Sigmoid colon (tissue), 7 donors: ENCODE measurements around the gene HRH4. TPM values are rescaled to one million over a fixed set of nuclear protein-coding genes. Genes with fewer than 3 reads are reported as not detected.

ENCODE experiments used
- DNase-seq: peaks from one replicate; pipeline ENCODE4 v3.0.0-alpha.2; 2019
- H3K27ac ChIP-seq, 4 donors: fragments of 200-600 bp; sonication (generic); one replicate each; pipeline ENCODE4 v1.5.1; 2016 to 2019; ENCODE audit warnings: mild to moderate bottlenecking in 1 of 4
- H3K27me3 ChIP-seq, 3 donors: fragments of 200-600 bp; sonication (generic); one replicate each; pipeline ENCODE4 v1.5.1; 2019; ENCODE audit warnings: mild to moderate bottlenecking in 1 of 3
- H3K36me3 ChIP-seq, 4 donors: fragments of 200-600 bp; sonication (generic); one replicate each; pipeline ENCODE4 v1.5.1; 2016 to 2019
- H3K4me1 ChIP-seq, 4 donors: fragments of 200-600 bp; sonication (generic); one replicate each; pipeline ENCODE4 v1.5.1; 2017 to 2019
- H3K4me3 ChIP-seq, 4 donors: fragments of 200-600 bp; sonication (generic); one replicate each; pipeline ENCODE4 v1.5.1; 2017 to 2019; ENCODE audit warnings: mild to moderate bottlenecking in 2 of 4, moderate library complexity in 1 of 4
- H3K9me3 ChIP-seq, 4 donors: fragments of 200-600 bp in 3 of 4; sonication (generic) in 3 of 4; one replicate each; pipeline versions ENCODE4 v1.5.1 to v1.6.1; 2013 to 2019
- EP300 ChIP-seq, 4 donors: sonication (generic); formaldehyde crosslinking; IDR thresholded peaks; one replicate each; pipeline ENCODE4 v1.6.1; 2017; ENCODE audit warnings: antibody characterized with exemption in 4 of 4
- POLR2A ChIP-seq, 2 donors: fragments of 450-650 bp; IDR thresholded peaks; one replicate each; pipeline ENCODE4 v1.6.1; 2016; ENCODE audit warnings: antibody characterized with exemption in 2 of 2, mild to moderate bottlenecking in 2 of 2, moderate library complexity in 2 of 2
- POLR2AphosphoS5 ChIP-seq, 4 donors: sonication (generic); formaldehyde crosslinking; IDR thresholded peaks; one replicate each; pipeline ENCODE4 v1.6.1; 2017; ENCODE audit warnings: antibody characterized with exemption in 4 of 4
- WGBS, 2 donors: extraction: QIAGEN DNeasy Blood & Tissue Kit; methylation state at CpG; one replicate each; pipeline ENCODE4 v1.1.7; 2013; 5-methylcytosine and 5-hydroxymethylcytosine counted together
- intact Hi-C: fragments of 100-400 bp; cut with DNase I; formaldehyde crosslinking; loops from one replicate; pipeline ENCODE4 v1.15.1; 2023
- polyA plus RNA-seq, 3 donors: library from polyadenylated mRNA; stranded (reverse); fragments of 200-250 nt; gene quantifications; one replicate each; pipeline ENCODE4 v1.2.3, GENCODE V29; 2013
- total RNA-seq, 4 donors: library from RNA; depleted of rRNA; stranded (reverse); fragments of >200 nt; gene quantifications; one replicate each; pipeline ENCODE4 v1.1.0, GENCODE V29; 2016
- TF ChIP-seq, protein P1 (sequence below), 4 experiments: fragments of 450-650 bp in 3 of 4; fragments of 200-600 bp in 1 of 4; IDR thresholded peaks; one replicate each; pipeline ENCODE4 v1.5.1; 2016 to 2019; ENCODE audit warnings: antibody characterized with exemption in 4 of 4, mild to moderate bottlenecking in 3 of 4, moderate library complexity in 2 of 4
- donor health status: healthy with polysubstance abuse.
- donor health status: Bipolar disorder and iron deficiency.
- donor health status: healthy.

The HRH4 gene
- total and polyA plus RNA-seq, 7 donors: under 0.01 to 0.01 TPM; not detected in 5

DNA sequence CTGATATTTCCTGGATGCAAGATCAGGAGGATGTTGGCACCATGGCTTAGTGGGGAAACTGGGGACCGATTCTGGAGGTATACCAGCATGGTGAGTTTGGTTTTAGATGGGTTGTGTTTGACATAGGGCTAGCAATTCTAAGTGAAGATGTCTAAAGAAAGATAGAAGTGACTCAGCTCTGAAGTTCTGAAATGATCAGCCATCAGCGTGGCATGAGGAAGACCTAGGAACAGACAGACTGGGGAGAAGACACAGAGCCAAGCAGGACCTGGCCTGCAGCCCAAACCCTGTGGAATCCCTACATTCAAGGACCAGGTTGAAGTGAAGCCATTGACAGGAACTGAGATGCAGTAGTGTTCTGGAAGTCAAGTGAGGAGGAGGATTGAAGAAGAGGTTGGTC, 39.8 kb downstream of the HRH4 start:
- WGBS, 2 donors: 82 to 90% methylated on average over 2 of the region's 2 CpGs
- Histone ChIP-seq H3K36me3 (no peaks in the 10 kb centered on the region), H3K4me1 (no peaks in the 10 kb centered on the region), H3K27ac (no peak overlapping the region), H3K9me3 (no peaks in the 10 kb centered on the region), H3K27me3 (no peaks in the 10 kb centered on the region), H3K4me3 (no peak overlapping the region)
- no peak for DNase-seq
- no peak for TF ChIP-seq POLR2A (IDR thresholded peaks at IDR 0.05)
- no peak for TF ChIP-seq POLR2AphosphoS5 (IDR thresholded peaks at IDR 0.05)
- TF ChIP-seq, protein P1, sequence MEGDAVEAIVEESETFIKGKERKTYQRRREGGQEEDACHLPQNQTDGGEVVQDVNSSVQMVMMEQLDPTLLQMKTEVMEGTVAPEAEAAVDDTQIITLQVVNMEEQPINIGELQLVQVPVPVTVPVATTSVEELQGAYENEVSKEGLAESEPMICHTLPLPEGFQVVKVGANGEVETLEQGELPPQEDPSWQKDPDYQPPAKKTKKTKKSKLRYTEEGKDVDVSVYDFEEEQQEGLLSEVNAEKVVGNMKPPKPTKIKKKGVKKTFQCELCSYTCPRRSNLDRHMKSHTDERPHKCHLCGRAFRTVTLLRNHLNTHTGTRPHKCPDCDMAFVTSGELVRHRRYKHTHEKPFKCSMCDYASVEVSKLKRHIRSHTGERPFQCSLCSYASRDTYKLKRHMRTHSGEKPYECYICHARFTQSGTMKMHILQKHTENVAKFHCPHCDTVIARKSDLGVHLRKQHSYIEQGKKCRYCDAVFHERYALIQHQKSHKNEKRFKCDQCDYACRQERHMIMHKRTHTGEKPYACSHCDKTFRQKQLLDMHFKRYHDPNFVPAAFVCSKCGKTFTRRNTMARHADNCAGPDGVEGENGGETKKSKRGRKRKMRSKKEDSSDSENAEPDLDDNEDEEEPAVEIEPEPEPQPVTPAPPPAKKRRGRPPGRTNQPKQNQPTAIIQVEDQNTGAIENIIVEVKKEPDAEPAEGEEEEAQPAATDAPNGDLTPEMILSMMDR (IDR thresholded peaks at IDR 0.05): no peak
- no peak for TF ChIP-seq EP300 (IDR thresholded peaks at IDR 0.05)
- intact Hi-C loops: no loop called here

DNA sequence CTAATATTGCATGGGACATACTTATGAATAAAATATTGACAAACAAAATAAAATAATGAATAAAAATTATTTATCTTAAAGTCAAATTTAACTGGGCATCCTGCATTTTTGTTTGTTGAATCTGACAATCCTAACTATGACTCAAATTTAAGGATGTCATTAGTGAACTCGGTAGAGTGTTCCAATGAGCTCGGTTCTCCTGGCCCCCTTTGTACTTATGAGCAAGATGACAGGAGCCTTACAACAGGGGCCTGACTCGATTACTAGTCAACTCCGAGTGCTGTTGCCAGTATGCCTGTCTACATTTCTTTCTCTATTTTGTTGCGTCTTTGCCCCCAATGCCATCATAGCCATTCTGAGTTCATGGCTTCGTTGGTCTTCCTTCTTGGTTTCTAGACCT, 40.3 kb downstream of the HRH4 start:
- WGBS, 2 donors: 86 to 92% methylated on average over 6 of the region's 6 CpGs
- H3K4me3 ChIP-seq: no peak overlapping the region

DNA sequence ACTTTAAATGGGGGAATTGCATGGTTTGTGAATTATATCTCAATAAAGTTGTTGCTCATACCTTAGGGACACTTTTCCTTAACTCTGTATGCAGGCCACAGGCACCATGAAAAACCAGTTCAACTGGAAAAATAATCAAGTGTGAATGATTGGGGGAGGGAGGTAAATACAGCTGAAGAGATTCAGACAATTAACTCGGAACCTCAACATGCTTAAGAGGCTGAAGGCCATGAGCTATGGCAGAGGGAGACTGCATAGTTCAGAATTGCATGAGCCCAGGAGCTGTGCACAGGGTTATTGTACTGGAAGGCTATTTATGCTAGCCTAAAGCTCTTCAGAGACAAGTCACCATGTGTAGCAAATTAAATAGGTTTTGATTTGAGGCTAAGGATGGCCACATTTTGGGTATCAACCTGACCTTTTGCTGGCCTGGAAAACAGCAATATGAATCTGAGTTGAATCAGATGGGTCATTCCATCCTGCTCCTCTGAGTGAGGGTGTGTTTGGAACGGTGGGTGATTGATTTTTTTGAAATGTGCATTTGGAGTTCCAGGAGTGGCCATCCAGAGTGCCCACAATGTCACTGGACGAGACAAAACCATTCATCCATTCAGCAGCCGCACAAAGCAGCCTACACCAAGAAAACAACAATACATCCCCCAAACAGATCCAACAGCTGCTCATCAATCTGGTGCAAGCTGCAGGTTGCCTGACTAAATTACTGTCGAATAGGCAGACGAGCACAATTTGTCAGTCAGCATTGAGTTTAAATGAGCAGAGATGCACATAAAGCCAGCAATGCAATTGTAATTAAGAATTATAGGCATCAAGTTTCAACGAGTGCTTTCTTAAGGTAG, 42.5 kb downstream of the HRH4 start:
- H3K4me1 ChIP-seq: no peaks in the 10 kb centered on the region
- H3K36me3 ChIP-seq: no peaks in the 10 kb centered on the region
- intact Hi-C loops: no loop called here
- no peaks in the 10 kb centered on the region for H3K9me3 ChIP-seq
- no peaks in the 10 kb centered on the region for H3K27me3 ChIP-seq
- WGBS, 2 donors: 80 to 85% methylated on average over 7 of the region's 7 CpGs
- H3K27ac ChIP-seq: no peak overlapping the region
- TF ChIP-seq EP300 (IDR thresholded peaks at IDR 0.05) (no peak), POLR2A (IDR thresholded peaks at IDR 0.05) (no peak), POLR2AphosphoS5 (IDR thresholded peaks at IDR 0.05) (no peak)
- TF ChIP-seq, protein P1 (IDR thresholded peaks at IDR 0.05): no peak
- no peak for DNase-seq
- no peak overlapping the region for H3K4me3 ChIP-seq

More for the DNA sequence above, 40.3 kb downstream of the HRH4 start:
- no peak overlapping the region for H3K27ac ChIP-seq
- TF ChIP-seq POLR2A (IDR thresholded peaks at IDR 0.05): no peak
- no peak for TF ChIP-seq EP300 (IDR thresholded peaks at IDR 0.05)
- TF ChIP-seq POLR2AphosphoS5 (IDR thresholded peaks at IDR 0.05): no peak
- TF ChIP-seq, protein P1 (IDR thresholded peaks at IDR 0.05): no peak
- H3K36me3 ChIP-seq: no peaks in the 10 kb centered on the region
- no peaks in the 10 kb centered on the region for H3K9me3 ChIP-seq
- intact Hi-C loops: no loop called here
- H3K4me1 ChIP-seq: no peaks in the 10 kb centered on the region
- no peaks in the 10 kb centered on the region for H3K27me3 ChIP-seq
- DNase-seq: no peak

DNA sequence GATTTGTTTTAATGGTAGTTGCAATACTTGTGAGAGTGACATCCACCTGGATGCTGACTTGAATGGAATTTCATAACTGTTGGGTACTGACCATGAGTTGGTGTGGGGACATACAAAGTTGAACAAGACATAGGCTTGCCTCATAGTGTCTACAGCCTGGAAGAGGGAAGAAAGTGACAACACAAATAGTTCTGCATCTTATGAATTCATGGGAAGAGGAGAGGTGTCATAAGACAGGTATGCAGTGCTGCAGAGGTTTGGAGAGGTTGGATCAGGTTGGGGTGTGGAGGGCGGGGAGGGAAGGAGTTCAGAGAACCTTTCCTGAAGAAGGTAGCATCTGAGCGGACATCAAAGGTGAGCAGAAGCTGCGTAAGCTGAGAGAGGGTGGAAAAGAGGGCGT, 44.0 kb downstream of the HRH4 start:
- no peaks in the 10 kb centered on the region for H3K27me3 ChIP-seq
- no peaks in the 10 kb centered on the region for H3K36me3 ChIP-seq
- no peaks in the 10 kb centered on the region for H3K9me3 ChIP-seq
- no peaks in the 10 kb centered on the region for H3K4me1 ChIP-seq
- intact Hi-C loops: no loop called here
- WGBS, 2 donors: 79 to 80% methylated on average over 4 of the region's 4 CpGs
- no peak overlapping the region for H3K4me3 ChIP-seq
- no peak overlapping the region for H3K27ac ChIP-seq
- DNase-seq: no peak
- TF ChIP-seq, protein P1 (IDR thresholded peaks at IDR 0.05): no peak
- TF ChIP-seq EP300 (IDR thresholded peaks at IDR 0.05): no peak
- no peak for TF ChIP-seq POLR2A (IDR thresholded peaks at IDR 0.05)
- no peak for TF ChIP-seq POLR2AphosphoS5 (IDR thresholded peaks at IDR 0.05)
